Ascending aorta (tissue), 2 donors: Measurements from ENCODE around the gene CEACAM16. TPM values are rescaled to one million over a fixed set of nuclear protein-coding genes. Genes with fewer than 3 reads are reported as not detected.
"Not testable (repeated sequence)": the region's sequence is repeated elsewhere in the genome, so short reads cannot be mapped to it uniquely, and the experiment has no call there.

Source experiments
- DNase-seq, 2 donors: peaks; one replicate each; pipeline ENCODE4 v3.0.0-alpha.2; 2019; ENCODE audit warnings: low spot score in 2 of 2
- H3K27ac ChIP-seq, 2 donors: fragments of 200-600 bp; sonication (generic); one replicate each; pipeline ENCODE4 v1.5.1; 2016 to 2017; ENCODE audit warnings: mild to moderate bottlenecking in 1 of 2
- H3K27me3 ChIP-seq: fragments of 200-600 bp; sonication (generic); one replicate; pipeline ENCODE4 v1.5.1; 2017
- H3K36me3 ChIP-seq, 2 donors: fragments of 200-600 bp; sonication (generic); one replicate each; pipeline ENCODE4 v1.5.1; 2016
- H3K4me1 ChIP-seq, 2 donors: fragments of 200-600 bp; sonication (generic); one replicate each; pipeline ENCODE4 v1.5.1; 2016 to 2017; ENCODE audit warnings: mild to moderate bottlenecking in 1 of 2
- H3K4me3 ChIP-seq, 2 donors: fragments of 200-600 bp; sonication (generic); one replicate each; pipeline ENCODE4 v1.5.1; 2016 to 2017; ENCODE audit warnings: mild to moderate bottlenecking in 1 of 2
- H3K9me3 ChIP-seq, 2 donors: fragments of 200-600 bp; sonication (generic); one replicate each; pipeline ENCODE4 v1.5.1; 2016
- intact Hi-C: fragments of 100-400 bp; cut with DNase I; formaldehyde crosslinking; loops from one replicate; pipeline ENCODE4 v1.15.1; 2023
- total RNA-seq: library from RNA; depleted of rRNA; stranded (reverse); fragments of >200 nt; gene quantifications from one replicate; pipeline ENCODE4 v1.1.0, GENCODE V29; 2016
- TF ChIP-seq, protein P1 (sequence below), 3 experiments: fragments of 200-600 bp in 2 of 3; fragments of 450-650 bp in 1 of 3; sonication (generic) in 2 of 3; IDR thresholded peaks; one replicate each; pipeline ENCODE4 v1.5.1; 2016 to 2019; ENCODE audit warnings: antibody characterized with exemption in 3 of 3, mild to moderate bottlenecking in 1 of 3, moderate library complexity in 1 of 3

CEACAM16 gene
- total RNA-seq, 1 donor from 2014 or later = not detected

DNA sequence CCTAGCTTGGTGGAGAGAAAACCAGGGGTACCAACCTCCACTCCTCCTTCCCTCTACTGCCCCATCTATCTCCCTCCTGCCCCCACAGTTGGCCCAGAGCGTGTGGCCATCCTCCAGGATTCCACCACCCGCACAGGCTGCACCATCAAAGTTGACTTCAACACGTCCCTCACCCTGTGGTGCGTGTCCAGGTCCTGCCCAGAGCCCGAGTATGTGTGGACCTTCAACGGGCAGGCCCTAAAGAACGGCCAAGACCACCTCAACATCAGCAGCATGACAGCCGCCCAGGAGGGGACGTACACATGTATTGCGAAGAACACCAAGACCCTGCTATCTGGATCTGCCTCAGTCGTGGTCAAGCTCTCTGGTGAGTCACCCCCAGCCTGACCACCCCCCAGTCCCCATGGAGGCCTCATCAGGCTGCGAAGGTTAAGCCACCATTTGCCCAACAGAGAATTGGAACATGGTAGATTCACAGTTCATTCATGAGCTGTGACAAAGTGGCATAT is 6.6 kb downstream of the CEACAM16 start:
- no peak overlapping the region for H3K4me3 ChIP-seq
- intact Hi-C loops = no loop called here

DNA sequence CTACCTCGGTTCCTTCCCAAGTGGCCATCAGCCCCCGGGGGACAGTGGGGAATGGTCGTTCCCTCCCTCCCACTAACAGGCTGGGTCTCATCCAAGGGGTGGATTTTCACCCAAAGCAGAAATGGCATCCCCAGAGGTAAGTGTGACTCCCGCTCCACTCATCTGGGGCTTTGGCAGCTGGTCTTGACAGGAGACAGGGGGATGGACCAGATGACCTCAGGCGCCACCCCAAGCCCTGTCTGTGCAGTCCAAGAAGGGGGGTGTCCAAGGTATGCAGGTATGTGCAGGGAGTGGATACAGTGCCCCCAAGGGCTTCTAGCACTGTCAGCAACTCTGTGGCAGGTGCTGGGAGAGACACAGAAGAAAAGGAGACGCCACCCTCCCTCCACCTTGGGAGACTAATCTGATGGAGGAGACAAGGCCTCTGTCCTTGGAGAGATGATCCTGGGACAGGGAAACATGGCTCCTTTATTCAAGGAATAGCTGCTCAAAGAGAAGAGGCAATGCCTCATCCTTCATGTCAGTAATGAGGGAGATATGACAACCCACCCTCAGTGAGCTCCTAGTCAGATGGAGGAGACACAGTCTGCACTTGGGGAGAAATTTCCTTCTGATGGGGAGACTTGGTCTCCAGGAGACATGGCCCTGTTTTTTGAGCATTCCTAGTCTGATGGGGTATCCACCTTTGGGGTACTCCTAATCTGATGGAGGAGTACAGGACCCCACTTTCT is 7.7 kb downstream of the CEACAM16 start:
- no peaks in the 10 kb centered on the region for H3K4me1 ChIP-seq
- H3K36me3 ChIP-seq = no peaks in the 10 kb centered on the region
- H3K27me3 ChIP-seq = no peaks in the 10 kb centered on the region
- H3K9me3 ChIP-seq = no peaks in the 10 kb centered on the region
- DNase-seq = no peak
- no peak overlapping the region for H3K4me3 ChIP-seq
- intact Hi-C loops = no loop called here
- H3K27ac ChIP-seq = no peak overlapping the region
- TF ChIP-seq, protein P1, sequence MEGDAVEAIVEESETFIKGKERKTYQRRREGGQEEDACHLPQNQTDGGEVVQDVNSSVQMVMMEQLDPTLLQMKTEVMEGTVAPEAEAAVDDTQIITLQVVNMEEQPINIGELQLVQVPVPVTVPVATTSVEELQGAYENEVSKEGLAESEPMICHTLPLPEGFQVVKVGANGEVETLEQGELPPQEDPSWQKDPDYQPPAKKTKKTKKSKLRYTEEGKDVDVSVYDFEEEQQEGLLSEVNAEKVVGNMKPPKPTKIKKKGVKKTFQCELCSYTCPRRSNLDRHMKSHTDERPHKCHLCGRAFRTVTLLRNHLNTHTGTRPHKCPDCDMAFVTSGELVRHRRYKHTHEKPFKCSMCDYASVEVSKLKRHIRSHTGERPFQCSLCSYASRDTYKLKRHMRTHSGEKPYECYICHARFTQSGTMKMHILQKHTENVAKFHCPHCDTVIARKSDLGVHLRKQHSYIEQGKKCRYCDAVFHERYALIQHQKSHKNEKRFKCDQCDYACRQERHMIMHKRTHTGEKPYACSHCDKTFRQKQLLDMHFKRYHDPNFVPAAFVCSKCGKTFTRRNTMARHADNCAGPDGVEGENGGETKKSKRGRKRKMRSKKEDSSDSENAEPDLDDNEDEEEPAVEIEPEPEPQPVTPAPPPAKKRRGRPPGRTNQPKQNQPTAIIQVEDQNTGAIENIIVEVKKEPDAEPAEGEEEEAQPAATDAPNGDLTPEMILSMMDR (IDR thresholded peaks at IDR 0.05) = no peak

More for the DNA sequence above, 6.6 kb downstream of the CEACAM16 start:
- Histone ChIP-seq H3K27me3 (no peaks in the 10 kb centered on the region), H3K4me1 (no peaks in the 10 kb centered on the region), H3K9me3 (no peaks in the 10 kb centered on the region), H3K36me3 (no peaks in the 10 kb centered on the region), H3K27ac (no peak overlapping the region)
- TF ChIP-seq, protein P1 (IDR thresholded peaks at IDR 0.05) = no peak
- DNase-seq = no peak

DNA sequence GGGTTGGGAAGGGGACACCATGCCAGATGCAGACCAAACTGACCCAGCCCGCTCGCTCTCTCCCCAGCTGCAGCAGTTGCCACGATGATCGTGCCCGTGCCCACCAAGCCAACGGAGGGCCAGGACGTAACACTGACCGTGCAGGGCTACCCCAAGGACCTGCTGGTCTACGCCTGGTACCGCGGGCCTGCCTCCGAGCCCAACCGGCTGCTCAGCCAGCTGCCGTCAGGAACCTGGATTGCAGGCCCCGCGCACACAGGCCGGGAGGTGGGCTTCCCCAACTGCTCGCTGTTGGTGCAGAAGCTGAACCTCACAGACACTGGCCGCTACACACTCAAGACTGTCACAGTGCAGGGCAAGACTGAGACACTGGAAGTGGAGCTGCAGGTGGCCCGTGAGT is 8.8 kb downstream of the CEACAM16 start:
- no peaks in the 10 kb centered on the region for H3K4me1 ChIP-seq
- intact Hi-C loops = no loop called here
- H3K9me3 ChIP-seq = no peaks in the 10 kb centered on the region
- no peaks in the 10 kb centered on the region for H3K36me3 ChIP-seq
- TF ChIP-seq, protein P1 (IDR thresholded peaks at IDR 0.05) = no peak
- no peak overlapping the region for H3K4me3 ChIP-seq
- H3K27ac ChIP-seq = no peak overlapping the region
- no peak for DNase-seq
- no peaks in the 10 kb centered on the region for H3K27me3 ChIP-seq

DNA sequence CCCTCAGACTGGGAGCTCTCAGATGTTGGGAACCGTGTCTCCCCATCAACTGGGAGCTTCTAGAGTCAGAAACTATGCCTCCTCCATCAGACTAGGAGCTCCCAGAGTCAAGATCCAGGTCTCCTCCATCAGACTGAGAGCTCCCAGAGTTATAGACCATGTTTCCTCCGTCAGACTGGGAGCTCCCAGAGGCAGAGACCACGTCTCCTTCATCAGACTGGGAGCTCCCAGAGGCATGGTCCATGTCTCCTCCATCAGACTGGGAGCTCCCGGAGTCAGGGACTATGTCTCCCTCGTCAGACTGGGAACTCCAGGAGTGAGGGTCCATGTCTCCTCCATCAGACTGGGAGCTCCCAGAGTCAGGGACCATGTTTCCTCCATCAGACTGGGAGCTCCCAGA is 10.0 kb downstream of the CEACAM16 start:
- TF ChIP-seq, protein P1 (IDR thresholded peaks at IDR 0.05) = no peak
- intact Hi-C loops = no loop called here
- H3K36me3 ChIP-seq = no peaks in the 10 kb centered on the region
- H3K4me1 ChIP-seq = no peaks in the 10 kb centered on the region
- no peaks in the 10 kb centered on the region for H3K27me3 ChIP-seq
- H3K4me3 ChIP-seq = no peak overlapping the region
- H3K9me3 ChIP-seq = no peaks in the 10 kb centered on the region
- DNase-seq = no peak
- no peak overlapping the region for H3K27ac ChIP-seq

DNA sequence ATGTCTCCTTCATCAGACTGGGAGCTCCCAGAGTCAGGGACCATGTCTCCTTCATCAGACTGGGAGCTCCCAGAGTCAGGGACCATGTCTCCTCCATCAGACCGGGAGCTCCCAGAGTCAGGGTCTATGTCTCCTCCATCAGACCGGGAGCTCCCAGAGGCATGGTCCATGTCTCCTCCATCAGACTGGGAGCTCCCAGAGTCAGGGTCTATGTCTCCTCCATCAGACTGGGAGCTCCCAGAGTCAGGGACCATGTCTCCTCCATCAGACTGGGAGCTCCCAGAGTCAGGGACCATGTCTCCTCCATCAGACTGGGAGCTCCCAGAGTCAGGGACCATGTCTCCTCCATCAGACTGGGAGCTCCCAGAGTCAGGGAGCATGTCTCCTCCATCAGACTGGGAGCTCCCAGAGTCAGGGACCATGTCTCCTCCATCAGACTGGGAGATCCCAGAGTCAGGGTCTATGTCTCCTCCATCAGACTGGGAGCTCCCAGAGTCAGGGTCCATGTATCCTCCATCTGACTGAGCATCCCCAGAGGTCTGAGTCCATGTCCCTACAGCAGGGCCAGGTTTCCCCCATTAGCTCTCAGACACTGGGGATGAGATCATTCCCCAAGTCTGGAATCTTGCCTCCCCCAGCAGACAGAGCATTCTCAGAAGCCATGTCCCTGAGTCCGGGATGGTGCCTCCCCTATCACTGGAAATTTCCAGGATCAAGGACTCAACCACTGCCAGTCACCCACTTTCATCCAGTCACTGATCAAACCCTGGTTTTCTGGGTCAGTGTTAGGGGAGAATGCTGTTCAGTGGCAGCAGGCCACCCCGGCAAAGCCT is 10.7 kb downstream of the CEACAM16 start:
- DNase-seq, H3K27ac ChIP-seq, H3K4me3 ChIP-seq, H3K36me3 ChIP-seq, H3K4me1 ChIP-seq, H3K9me3 ChIP-seq, intact Hi-C loops, H3K27me3 ChIP-seq: not testable (repeated sequence)

DNA sequence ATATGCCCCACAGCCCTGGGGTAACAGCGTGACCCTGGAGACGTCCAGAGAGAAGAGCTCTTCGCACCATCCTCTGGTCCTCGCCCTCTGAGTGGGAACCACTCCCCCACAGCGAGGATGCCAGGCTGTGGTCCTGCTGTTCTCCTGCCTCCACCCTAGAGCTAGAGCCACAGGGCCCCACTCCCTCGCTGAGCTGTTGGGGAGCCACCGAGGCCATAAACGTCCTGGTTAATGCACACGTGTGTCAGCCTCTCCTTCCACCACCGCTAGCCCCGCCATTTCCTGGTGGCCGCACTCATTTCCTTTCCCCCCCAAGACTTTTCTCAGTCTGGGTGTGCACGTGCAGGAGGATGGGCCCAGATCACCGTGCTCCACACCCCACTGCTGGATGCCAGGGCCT is 11.5 kb downstream of the CEACAM16 start:
- Histone ChIP-seq H3K27me3 (no peaks in the 10 kb centered on the region), H3K4me3 (no peak overlapping the region), H3K4me1 (no peaks in the 10 kb centered on the region), H3K9me3 (no peaks in the 10 kb centered on the region), H3K36me3 (no peaks in the 10 kb centered on the region), H3K27ac (no peak overlapping the region)
- intact Hi-C loops = no loop called here
- no peak for DNase-seq
- TF ChIP-seq, protein P1 (IDR thresholded peaks at IDR 0.05) = no peak
